IgD-negative memory B cell (primary cell): ENCODE measurements around the gene TIMM17B. TPM values are rescaled to one million over a fixed set of nuclear protein-coding genes. Genes with fewer than 3 reads are reported as not detected.

Experiments
- H3K27ac Mint-ChIP-seq, 3 donors: one replicate each; pipeline ENCODE4 v1.8.0; 2020 to 2022; ENCODE audit warnings: mild to moderate bottlenecking in 3 of 3, mixed read lengths in 3 of 3, moderate library complexity in 1 of 3
- H3K27me3 Mint-ChIP-seq: one replicate; pipeline ENCODE4 v1.8.0; 2021; ENCODE audit warnings: mixed read lengths
- H3K36me3 Mint-ChIP-seq: one replicate; pipeline ENCODE4 v1.8.0; 2020; ENCODE audit warnings: mild to moderate bottlenecking, mixed read lengths
- H3K4me1 Mint-ChIP-seq, 3 donors: one replicate each; pipeline ENCODE4 v1.8.0; 2020 to 2022; ENCODE audit warnings: mixed read lengths in 3 of 3, mild to moderate bottlenecking in 1 of 3
- H3K4me3 Mint-ChIP-seq, 4 donors: one replicate each; pipeline ENCODE4 v1.8.0; 2020 to 2022; ENCODE audit warnings: mild to moderate bottlenecking in 4 of 4, mixed read lengths in 4 of 4, moderate library complexity in 3 of 4
- H3K9me3 Mint-ChIP-seq, 3 donors: one replicate each; pipeline ENCODE4 v1.8.0; 2020 to 2021; ENCODE audit warnings: mixed read lengths in 3 of 3, mild to moderate bottlenecking in 1 of 3
- polyA plus RNA-seq: library from polyadenylated mRNA; unstranded; fragments of 300-500 nt; fragmentation: Illumina TruSeq; gene quantifications from one replicate; pipeline ENCODE4 v1.2.3, GENCODE V29; 2021

Gene TIMM17B
- polyA plus RNA-seq, 1 donor from 2014 or later, result 90.3 TPM

DNA sequence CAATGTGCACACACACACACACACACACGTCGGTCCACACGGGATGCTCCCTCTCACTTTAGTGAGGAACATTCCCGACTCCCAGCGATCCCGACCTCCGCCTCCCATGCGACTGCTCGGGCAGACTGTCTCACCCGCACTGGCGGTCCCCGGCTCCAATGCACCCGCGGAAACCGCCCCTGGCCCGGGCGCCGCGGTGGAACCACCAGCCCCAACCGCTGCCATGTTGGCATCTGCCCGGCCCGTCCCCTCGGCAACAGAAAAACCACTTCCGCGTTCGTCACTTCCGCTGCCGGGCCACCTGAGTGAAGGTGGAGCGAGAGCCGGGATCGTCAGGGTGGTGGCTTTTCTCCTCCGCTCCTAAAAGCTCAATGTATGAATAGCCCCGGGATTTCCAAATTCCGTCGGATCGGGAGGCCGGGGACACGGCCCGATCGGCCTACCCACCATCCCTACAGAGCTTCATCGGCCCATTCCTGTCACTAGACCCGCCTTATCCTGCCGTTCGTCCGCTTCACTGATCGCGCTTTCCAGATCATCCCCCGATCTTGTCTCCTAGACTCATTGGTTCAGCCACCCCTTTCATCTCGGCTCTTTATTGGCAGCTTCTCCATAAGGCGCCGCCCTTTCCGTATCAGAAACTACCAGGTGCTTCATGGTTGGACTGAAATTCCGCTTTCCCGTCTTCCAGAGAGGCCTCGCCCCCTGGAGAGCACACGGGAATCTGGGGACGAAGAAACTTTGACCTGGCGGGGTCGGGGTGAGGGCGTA is 14.0 kb upstream of the TIMM17B start, which contains the start of gene SLC35A2:
Gene SLC35A2 (minus strand): TSS at position 235 of the 771 bp plus-strand sequence. CDS start 10 bp downstream, at position 225.
- Mint-ChIP-seq H3K4me3 (peak within 1 kb of the TSS; percentile 87 to 96 (median 92)), H3K9me3 (no peaks in the 10 kb centered on the region), H3K27me3 (peaks cover 4% of the 10 kb centered on the region), H3K27ac (peak within 1 kb of the TSS; percentile 95 to 99 (median 98)), H3K36me3 (no peaks in the 10 kb centered on the region), H3K4me1 (peaks cover 15 to 30% (median 16%) of the 10 kb centered on the region in 3 donors)

DNA sequence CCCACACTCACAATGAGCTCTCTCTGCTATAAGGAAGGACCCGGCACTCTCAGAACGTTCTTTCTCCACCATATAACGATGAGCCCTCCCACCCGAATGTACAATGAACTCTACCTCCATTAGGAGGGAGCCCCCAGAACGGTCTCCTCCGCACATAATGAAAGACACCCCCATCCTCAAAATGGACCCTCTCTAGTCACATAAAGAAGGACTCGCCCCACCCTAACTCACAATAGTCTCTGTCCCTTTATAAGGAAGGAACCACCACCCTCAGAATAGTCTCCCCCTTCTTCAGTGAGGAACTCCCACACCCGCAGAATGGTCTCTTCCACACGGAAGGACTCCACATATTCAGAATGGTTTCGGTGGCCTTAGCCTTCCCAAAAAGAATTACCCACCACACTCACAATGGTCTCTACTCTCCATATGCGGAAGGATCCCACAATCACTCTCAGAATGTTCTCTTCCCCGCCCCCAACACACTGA is 13.4 kb upstream of the TIMM17B start:
- H3K27me3 Mint-ChIP-seq, result peaks cover 4% of the 10 kb centered on the region
- peak overlapping the region; percentile 87 to 96 (median 92) for H3K4me3 Mint-ChIP-seq
- peaks cover 15 to 30% (median 15%) of the 10 kb centered on the region in 3 donors for H3K4me1 Mint-ChIP-seq
- peak overlapping the region; percentile 95 to 99 (median 98) for H3K27ac Mint-ChIP-seq
- H3K9me3 Mint-ChIP-seq, result no peaks in the 10 kb centered on the region
- no peaks in the 10 kb centered on the region for H3K36me3 Mint-ChIP-seq

DNA sequence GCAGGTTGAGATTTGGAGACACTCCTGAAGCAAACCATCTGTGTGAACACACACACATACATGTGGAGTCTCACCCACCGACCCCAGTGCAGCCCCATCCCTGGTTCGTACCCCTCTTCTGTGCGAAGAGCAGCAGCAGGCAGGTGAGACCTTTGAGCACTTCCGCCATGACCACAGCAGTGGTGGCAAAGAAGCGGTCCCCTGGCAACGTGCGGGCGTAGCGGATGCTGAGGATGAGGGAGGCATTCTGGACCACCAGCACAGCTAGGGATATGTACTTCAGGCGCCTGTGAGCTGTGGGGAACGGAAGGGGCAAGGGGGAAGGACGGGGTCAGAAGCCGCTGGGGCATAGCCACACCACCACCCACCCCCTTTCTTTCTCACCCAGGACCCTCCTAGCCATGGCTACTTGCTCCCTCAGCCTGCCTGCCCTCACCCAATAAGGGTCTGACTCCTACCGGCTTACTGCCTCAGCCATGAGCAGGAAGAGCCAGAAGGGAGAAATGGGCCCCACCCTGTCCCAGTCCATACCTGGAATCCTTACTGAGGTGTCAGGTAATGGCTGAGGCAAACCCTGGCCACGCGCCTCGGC is 12.2 kb upstream of the TIMM17B start:
- Mint-ChIP-seq H3K27ac (peak overlapping the region in 2 of 3 donors; percentile 16 to 57), H3K4me1 (peaks cover 12 to 27% (median 15%) of the 10 kb centered on the region in 3 donors), H3K4me3 (peak overlapping the region in 1 of 4 donors; percentile 87)

DNA sequence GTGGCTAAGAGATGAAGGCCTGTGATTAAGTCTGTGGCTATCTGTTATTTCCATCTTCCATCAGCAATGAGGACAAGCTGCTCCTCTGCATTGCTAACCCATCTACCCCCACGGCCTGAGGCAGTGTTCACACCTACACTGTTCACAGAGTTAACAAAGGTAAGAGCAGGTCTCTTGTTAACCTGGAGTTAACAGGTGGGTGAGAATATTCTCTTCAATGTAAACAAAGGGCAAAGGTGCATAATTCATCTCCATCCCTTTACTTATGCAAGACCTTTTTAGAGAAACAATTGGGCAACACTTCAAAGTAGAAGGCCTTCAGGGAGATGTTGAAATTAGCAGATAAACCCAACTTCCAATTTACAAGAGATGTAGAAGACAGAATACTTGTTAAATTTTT is 11.0 kb upstream of the TIMM17B start:
- peaks cover 12 to 18% (median 15%) of the 10 kb centered on the region in 3 donors for H3K4me1 Mint-ChIP-seq
- H3K36me3 Mint-ChIP-seq, result peaks cover 4% of the 10 kb centered on the region
- H3K9me3 Mint-ChIP-seq, result no peaks in the 10 kb centered on the region
- peak overlapping the region in 1 of 4 donors; percentile 4 for H3K4me3 Mint-ChIP-seq
- H3K27ac Mint-ChIP-seq, result peak overlapping the region in 1 of 3 donors; percentile 57
- peaks cover 3% of the 10 kb centered on the region for H3K27me3 Mint-ChIP-seq

More for the DNA sequence above, 12.2 kb upstream of the TIMM17B start:
- H3K27me3 Mint-ChIP-seq, result peaks cover 4% of the 10 kb centered on the region
- no peaks in the 10 kb centered on the region for H3K9me3 Mint-ChIP-seq
- H3K36me3 Mint-ChIP-seq, result no peaks in the 10 kb centered on the region

DNA sequence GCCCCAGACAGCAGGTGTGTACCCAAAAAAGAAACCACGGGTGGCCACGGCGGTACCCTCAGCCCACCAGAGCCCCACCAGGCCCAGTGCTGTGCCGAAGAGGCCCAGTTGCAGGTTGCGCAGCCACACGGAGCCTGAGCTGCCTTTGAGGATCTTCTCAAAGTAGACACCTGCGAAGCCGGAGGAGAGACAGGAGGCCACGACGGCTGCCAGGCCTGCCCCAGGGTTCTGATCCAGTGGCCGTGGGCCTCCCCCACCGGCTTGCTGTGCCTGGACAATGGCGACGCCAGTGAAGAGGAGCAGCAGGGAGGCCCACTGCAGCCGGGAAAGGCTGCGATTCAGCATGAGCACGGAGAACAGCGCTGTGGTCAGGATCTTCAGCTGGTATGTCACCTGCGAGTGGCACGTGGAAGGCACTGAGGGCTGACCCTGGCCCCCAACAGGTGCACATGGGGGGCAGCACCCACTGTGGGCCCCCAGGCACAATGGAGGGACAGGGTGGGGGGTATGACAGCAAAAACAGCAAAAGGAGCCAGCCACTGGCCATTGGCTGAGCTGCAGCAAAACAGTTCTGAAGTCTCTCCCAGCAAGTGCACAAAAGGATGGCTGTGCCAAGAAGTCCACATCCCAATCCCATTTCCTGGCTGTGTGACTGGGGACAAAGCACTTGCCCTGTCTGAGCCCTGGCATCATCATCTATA is 7.7 kb upstream of the TIMM17B start:
- Mint-ChIP-seq H3K27ac (peak overlapping the region in 1 of 3 donors; percentile 75), H3K4me1 (peaks cover 0 to 1% (median 0%) of the 10 kb centered on the region in 3 donors), H3K9me3 (no peaks in the 10 kb centered on the region), H3K4me3 (no peak overlapping the region), H3K27me3 (no peaks in the 10 kb centered on the region), H3K36me3 (peaks cover 4% of the 10 kb centered on the region)

DNA sequence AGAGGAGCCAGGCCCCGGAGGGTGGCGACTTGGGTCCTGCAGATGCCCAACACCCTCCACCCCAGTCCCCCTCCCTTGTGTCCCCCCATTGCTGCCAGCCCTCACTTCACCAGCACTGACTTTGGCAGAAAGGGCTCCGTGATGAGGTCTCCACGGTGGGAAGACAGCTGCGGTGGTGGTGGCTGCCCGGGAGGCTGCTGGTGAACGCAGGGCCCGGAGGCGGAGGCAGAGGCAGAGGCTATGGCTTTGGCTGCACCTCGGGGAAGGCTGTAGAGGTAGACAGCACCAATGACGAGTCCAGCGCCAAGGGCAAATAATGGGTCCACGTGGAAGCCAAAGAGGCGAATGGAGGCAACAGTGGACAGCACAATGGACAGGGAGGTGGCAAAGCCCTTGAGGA is 7.1 kb upstream of the TIMM17B start:
- Mint-ChIP-seq H3K27ac (no peak overlapping the region), H3K36me3 (peaks cover 4% of the 10 kb centered on the region), H3K9me3 (no peaks in the 10 kb centered on the region), H3K4me1 (peaks cover 0 to 3% (median 0%) of the 10 kb centered on the region in 3 donors), H3K4me3 (no peak overlapping the region), H3K27me3 (no peaks in the 10 kb centered on the region)

DNA sequence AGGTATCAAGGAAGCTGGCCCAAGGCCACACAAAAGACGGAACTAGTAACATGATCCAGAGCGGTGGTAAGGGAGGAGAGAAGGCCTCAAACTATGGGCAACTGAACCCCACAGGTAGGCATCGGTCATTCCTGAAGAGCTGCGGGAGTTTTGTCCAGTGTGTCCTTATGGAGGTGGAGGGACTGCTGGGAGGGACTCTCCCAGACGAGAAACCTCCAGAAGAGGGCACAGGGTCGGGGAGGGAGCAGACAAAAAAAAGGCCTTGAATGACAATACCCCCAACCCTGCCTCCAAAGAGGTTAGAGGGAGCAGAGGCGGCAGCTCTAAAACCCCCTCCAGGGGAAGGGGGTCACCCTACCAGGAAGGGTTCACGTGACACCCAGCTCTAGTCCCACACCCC is 6.6 kb upstream of the TIMM17B start:
- Mint-ChIP-seq H3K4me3 (peak overlapping the region in 1 of 4 donors; percentile 28), H3K27me3 (no peaks in the 10 kb centered on the region), H3K4me1 (peaks cover 0 to 4% (median 0%) of the 10 kb centered on the region in 3 donors), H3K27ac (peak overlapping the region in 1 of 3 donors; percentile 85), H3K36me3 (peaks cover 4% of the 10 kb centered on the region), H3K9me3 (no peaks in the 10 kb centered on the region)

DNA sequence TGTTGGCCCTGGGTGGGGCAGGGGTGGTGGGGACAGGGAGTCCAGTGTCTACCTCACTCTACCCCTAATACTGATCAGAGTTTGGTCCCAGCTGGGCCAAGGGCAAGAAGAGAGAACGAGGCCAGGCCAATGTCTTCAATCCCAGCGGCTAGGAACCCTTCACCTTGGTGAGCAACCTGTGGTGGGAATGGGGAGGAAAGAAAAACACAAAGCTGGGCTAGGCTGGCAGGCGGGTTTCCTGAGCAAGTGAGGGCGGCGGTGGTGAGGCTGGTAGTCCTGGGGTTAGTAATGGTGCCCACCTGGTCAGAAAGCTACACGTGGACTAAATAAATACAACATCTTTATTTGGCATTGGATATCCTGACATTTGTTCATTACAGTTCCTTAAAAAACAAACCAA is 5.7 kb upstream of the TIMM17B start:
- Mint-ChIP-seq H3K27me3 (no peaks in the 10 kb centered on the region), H3K4me1 (peaks cover 0 to 5% (median 0%) of the 10 kb centered on the region in 3 donors), H3K36me3 (peaks cover 4% of the 10 kb centered on the region), H3K9me3 (no peaks in the 10 kb centered on the region), H3K27ac (peak overlapping the region in 1 of 3 donors; percentile 33), H3K4me3 (peak overlapping the region in 1 of 4 donors; percentile 47)

DNA sequence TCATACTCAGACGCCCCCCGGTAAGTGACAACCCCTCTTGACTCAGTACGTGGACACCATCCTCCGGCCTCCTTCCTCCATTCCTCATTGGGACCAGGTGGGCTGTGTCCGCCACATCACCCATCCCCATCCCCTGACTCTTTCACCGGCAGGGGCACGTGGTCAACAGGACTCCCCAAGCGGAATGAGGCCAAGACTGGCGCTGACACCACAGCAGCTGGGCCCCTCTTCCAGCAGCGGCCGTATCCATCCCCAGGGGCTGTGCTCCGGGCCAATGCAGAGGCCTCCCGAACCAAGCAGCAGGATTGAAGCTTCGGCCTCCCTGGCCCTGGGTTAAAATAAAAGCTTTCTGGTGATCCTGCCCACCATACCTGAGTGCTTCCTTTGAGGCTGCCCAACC is 5.2 kb upstream of the TIMM17B start:
- H3K4me3 Mint-ChIP-seq, result peak overlapping the region in 1 of 4 donors; percentile 47
- peaks cover 4% of the 10 kb centered on the region for H3K36me3 Mint-ChIP-seq
- H3K27me3 Mint-ChIP-seq, result no peaks in the 10 kb centered on the region
- H3K4me1 Mint-ChIP-seq, result peaks cover 0 to 5% (median 0%) of the 10 kb centered on the region in 3 donors
- H3K27ac Mint-ChIP-seq, result peak overlapping the region in 1 of 3 donors; percentile 9
- no peaks in the 10 kb centered on the region for H3K9me3 Mint-ChIP-seq

DNA sequence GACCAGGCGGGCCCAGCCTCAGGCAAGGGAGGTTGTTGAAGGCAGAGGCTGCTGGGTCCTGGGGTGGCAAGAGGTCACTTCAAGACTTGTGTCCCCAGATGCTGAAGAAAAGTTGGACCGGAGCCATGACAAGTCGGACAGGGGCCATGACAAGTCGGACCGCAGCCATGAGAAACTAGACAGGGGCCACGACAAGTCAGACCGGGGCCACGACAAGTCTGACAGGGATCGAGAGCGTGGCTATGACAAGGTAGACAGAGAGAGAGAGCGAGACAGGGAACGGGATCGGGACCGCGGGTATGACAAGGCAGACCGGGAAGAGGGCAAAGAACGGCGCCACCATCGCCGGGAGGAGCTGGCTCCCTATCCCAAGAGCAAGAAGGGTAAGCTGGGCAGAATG is 4.6 kb upstream of the TIMM17B start:
- Mint-ChIP-seq H3K36me3 (peaks cover 4% of the 10 kb centered on the region), H3K27ac (peak overlapping the region in 1 of 3 donors; percentile 9), H3K4me3 (no peak overlapping the region)

DNA sequence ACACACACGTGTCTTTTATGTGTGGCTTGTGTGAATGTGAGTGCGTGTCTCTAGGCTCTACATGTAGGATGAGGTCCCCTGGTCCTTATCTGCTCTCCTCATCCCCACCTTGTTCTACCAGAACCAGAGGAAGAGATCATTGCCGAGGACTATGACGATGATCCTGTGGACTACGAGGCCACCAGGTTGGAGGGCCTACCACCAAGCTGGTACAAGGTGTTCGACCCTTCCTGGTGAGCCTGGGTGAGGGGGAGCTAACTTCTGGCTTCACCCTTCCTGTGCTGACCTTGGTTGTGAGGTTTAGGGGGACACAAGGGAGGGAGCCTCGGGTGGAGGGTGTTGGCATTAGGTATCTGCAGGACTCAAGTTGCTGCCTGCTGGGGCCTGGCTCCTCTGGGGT is 3.5 kb upstream of the TIMM17B start:
- H3K27ac Mint-ChIP-seq, result peak overlapping the region in 1 of 3 donors; percentile 73
- H3K27me3 Mint-ChIP-seq, result no peaks in the 10 kb centered on the region
- no peaks in the 10 kb centered on the region for H3K9me3 Mint-ChIP-seq
- H3K4me1 Mint-ChIP-seq, result peaks cover 0 to 13% (median 2%) of the 10 kb centered on the region in 3 donors
- H3K4me3 Mint-ChIP-seq, result no peak overlapping the region
- H3K36me3 Mint-ChIP-seq, result peaks cover 4% of the 10 kb centered on the region

More for the DNA sequence above, 4.6 kb upstream of the TIMM17B start:
- no peaks in the 10 kb centered on the region for H3K27me3 Mint-ChIP-seq
- peaks cover 0 to 5% (median 0%) of the 10 kb centered on the region in 3 donors for H3K4me1 Mint-ChIP-seq
- no peaks in the 10 kb centered on the region for H3K9me3 Mint-ChIP-seq

DNA sequence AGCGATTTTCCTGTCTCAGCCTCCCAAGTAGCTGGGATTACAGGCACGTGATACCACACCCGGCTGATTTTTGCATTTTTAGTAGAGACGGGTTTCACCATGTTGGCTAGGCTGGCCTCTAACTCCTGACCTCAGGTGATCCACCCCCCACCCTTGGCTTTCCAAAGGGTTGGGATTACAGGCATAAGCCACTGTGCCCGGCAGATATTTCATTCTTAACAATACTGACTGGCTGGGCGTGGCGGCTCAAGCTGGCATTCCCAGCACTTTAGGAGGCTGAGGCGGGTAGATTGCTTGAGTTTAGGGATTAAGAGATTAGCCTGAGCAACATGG is 1.5 kb upstream of the TIMM17B start:
- H3K27me3 Mint-ChIP-seq, result no peaks in the 10 kb centered on the region
- peaks cover 2% of the 10 kb centered on the region for H3K36me3 Mint-ChIP-seq
- peak overlapping the region in 1 of 4 donors; percentile 12 for H3K4me3 Mint-ChIP-seq
- H3K4me1 Mint-ChIP-seq, result peaks cover 0 to 13% (median 2%) of the 10 kb centered on the region in 3 donors
- no peaks in the 10 kb centered on the region for H3K9me3 Mint-ChIP-seq
- H3K27ac Mint-ChIP-seq, result peak overlapping the region in 1 of 3 donors; percentile 88

DNA sequence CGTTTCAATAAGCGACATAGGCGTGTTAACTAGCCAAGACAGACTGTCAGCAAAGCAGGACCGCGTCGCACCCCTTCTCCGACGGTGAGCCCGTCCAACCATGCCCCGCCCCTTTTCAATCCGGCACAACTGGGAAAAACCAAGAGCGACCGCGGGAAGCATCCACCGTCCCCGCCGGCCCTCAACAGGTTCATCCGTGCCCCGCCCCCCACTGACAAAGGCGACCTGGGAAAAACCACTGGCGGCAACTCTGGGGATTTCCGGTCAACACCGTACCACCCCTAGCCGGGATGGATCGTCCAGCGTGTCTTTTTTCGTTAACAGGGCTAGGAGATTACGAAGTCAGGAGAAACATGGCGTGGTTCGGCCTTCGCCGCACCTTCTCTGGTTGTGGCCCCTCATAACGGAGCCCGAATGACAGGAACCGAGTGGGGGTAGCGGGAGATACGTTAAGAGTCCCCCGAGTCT is 377 bp downstream of the TIMM17B start:
- Mint-ChIP-seq H3K27ac (peak overlapping the region; percentile 61 to 97 (median 90)), H3K27me3 (no peaks in the 10 kb centered on the region), H3K4me3 (peak overlapping the region; percentile 75 to 94 (median 90)), H3K9me3 (no peaks in the 10 kb centered on the region), H3K36me3 (no peaks in the 10 kb centered on the region), H3K4me1 (peaks cover 0 to 13% (median 2%) of the 10 kb centered on the region in 3 donors)

DNA sequence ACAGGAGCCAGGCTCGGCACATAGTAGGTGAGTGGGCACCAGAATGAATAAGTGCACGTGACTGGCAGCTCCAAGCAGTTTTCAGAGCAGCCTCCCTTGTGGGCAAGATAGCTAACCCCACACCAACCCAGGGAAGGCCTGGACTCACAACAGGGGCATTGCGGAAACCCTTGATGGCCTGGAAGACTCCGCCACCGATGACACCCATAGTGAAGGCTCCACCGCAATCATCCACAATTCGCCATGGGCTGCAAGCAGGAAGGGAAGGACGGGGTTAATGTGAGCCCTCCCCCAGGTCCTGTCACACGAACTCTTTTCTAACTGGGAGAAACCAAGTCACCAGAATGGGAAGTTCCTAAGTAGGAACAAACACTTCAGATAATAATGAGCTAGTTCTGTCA is 957 bp downstream of the TIMM17B start:
- H3K4me1 Mint-ChIP-seq, result peaks cover 0 to 13% (median 2%) of the 10 kb centered on the region in 3 donors
- H3K27me3 Mint-ChIP-seq, result no peaks in the 10 kb centered on the region
- no peaks in the 10 kb centered on the region for H3K36me3 Mint-ChIP-seq
- peak overlapping the region; percentile 61 to 97 (median 90) for H3K27ac Mint-ChIP-seq
- peak overlapping the region; percentile 75 to 94 (median 90) for H3K4me3 Mint-ChIP-seq
- no peaks in the 10 kb centered on the region for H3K9me3 Mint-ChIP-seq
